ENCODE measurements around the gene GRXCR2.
"Not testable (repeated sequence)": the region's sequence is repeated elsewhere in the genome, so short reads cannot be mapped to it uniquely, and the experiment has no call there.

The GRXCR2 gene

GRCh38 chr5:145904743-145905142, 31.9 kb upstream of the GRXCR2 start:
- H3K36me3 ChIP-seq (ENCODE audit: insufficient read depth, insufficient read length, low read length): no peaks in the 10 kb centered on the region
- no peak overlapping the region for H3K4me3 ChIP-seq (ENCODE audit: insufficient read length, low read depth)
- H3K27me3 ChIP-seq (ENCODE audit: insufficient read depth, insufficient read length): no peaks in the 10 kb centered on the region
- no peaks in the 10 kb centered on the region for H3K4me1 ChIP-seq (ENCODE audit: insufficient read depth, insufficient read length)
- no peaks in the 10 kb centered on the region for H3K9me3 ChIP-seq (ENCODE audit: insufficient read depth, low read length)
- TF ChIP-seq YY1 (IDR thresholded peaks at IDR 0.05; ENCODE audit: insufficient read depth, insufficient read length) (no peak), SUZ12 (IDR thresholded peaks at IDR 0.05; ENCODE audit: extremely low read depth, insufficient read depth, insufficient read length) (no peak), ZNF274 (IDR thresholded peaks at IDR 0.05; ENCODE audit: low read depth, low read length) (no peak)
- DNase-seq (ENCODE audit: low read depth, low spot score): no peak
- no peak overlapping the region for H3K9ac ChIP-seq (ENCODE audit: insufficient read length, low read depth)

- Histone ChIP-seq H3K9me3 (ENCODE audit: insufficient read depth, low read length) (no peaks in the 10 kb centered on the region), H3K4me3 (ENCODE audit: insufficient read length, low read depth) (no peak overlapping the region), H3K27me3 (ENCODE audit: insufficient read depth, insufficient read length) (no peaks in the 10 kb centered on the region), H3K9ac (ENCODE audit: insufficient read length, low read depth) (no peak overlapping the region), H3K36me3 (ENCODE audit: insufficient read depth, insufficient read length, low read length) (no peaks in the 10 kb centered on the region), H3K4me1 (ENCODE audit: insufficient read depth, insufficient read length) (no peaks in the 10 kb centered on the region)
- DNase-seq (ENCODE audit: low read depth, low spot score): no peak
- TF ChIP-seq YY1 (IDR thresholded peaks at IDR 0.05; ENCODE audit: insufficient read depth, insufficient read length) (no peak), ZNF274 (IDR thresholded peaks at IDR 0.05; ENCODE audit: low read depth, low read length) (no peak), SUZ12 (IDR thresholded peaks at IDR 0.05; ENCODE audit: extremely low read depth, insufficient read depth, insufficient read length) (no peak)
Measured at GRCh38 chr5:145903867-145904266, 31.1 kb upstream of the GRXCR2 start.

- H3K4me3 ChIP-seq (ENCODE audit: insufficient read length, low read depth): no peak overlapping the region
- TF ChIP-seq YY1 (IDR thresholded peaks at IDR 0.05; ENCODE audit: insufficient read depth, insufficient read length) (no peak), ZNF274 (IDR thresholded peaks at IDR 0.05; ENCODE audit: low read depth, low read length) (no peak), SUZ12 (IDR thresholded peaks at IDR 0.05; ENCODE audit: extremely low read depth, insufficient read depth, insufficient read length) (no peak)
- no peaks in the 10 kb centered on the region for H3K4me1 ChIP-seq (ENCODE audit: insufficient read depth, insufficient read length)
- H3K36me3 ChIP-seq (ENCODE audit: insufficient read depth, insufficient read length, low read length): no peaks in the 10 kb centered on the region
- DNase-seq (ENCODE audit: low read depth, low spot score): no peak
- no peak overlapping the region for H3K9ac ChIP-seq (ENCODE audit: insufficient read length, low read depth)
- no peaks in the 10 kb centered on the region for H3K9me3 ChIP-seq (ENCODE audit: insufficient read depth, low read length)
- no peaks in the 10 kb centered on the region for H3K27me3 ChIP-seq (ENCODE audit: insufficient read depth, insufficient read length)
Measured at GRCh38 chr5:145903113-145903512, 30.3 kb upstream of the GRXCR2 start.

- no peak for DNase-seq (ENCODE audit: low read depth, low spot score)
- Histone ChIP-seq H3K4me1 (ENCODE audit: insufficient read depth, insufficient read length) (no peaks in the 10 kb centered on the region), H3K27me3 (ENCODE audit: insufficient read depth, insufficient read length) (no peaks in the 10 kb centered on the region), H3K4me3 (ENCODE audit: insufficient read length, low read depth) (no peak overlapping the region), H3K9me3 (ENCODE audit: insufficient read depth, low read length) (no peaks in the 10 kb centered on the region), H3K36me3 (ENCODE audit: insufficient read depth, insufficient read length, low read length) (no peaks in the 10 kb centered on the region), H3K9ac (ENCODE audit: insufficient read length, low read depth) (no peak overlapping the region)
- TF ChIP-seq ZNF274 (IDR thresholded peaks at IDR 0.05; ENCODE audit: low read depth, low read length): no peak
- TF ChIP-seq SUZ12 (IDR thresholded peaks at IDR 0.05; ENCODE audit: extremely low read depth, insufficient read depth, insufficient read length): no peak
- TF ChIP-seq YY1 (IDR thresholded peaks at IDR 0.05; ENCODE audit: insufficient read depth, insufficient read length): no peak
Measured at GRCh38 chr5:145902421-145902820, 29.6 kb upstream of the GRXCR2 start.

- H3K4me3 ChIP-seq (ENCODE audit: insufficient read length, low read depth): no peak overlapping the region
- no peaks in the 10 kb centered on the region for H3K36me3 ChIP-seq (ENCODE audit: insufficient read depth, insufficient read length, low read length)
- no peaks in the 10 kb centered on the region for H3K9me3 ChIP-seq (ENCODE audit: insufficient read depth, low read length)
- H3K9ac ChIP-seq (ENCODE audit: insufficient read length, low read depth): no peak overlapping the region
- H3K4me1 ChIP-seq (ENCODE audit: insufficient read depth, insufficient read length): no peaks in the 10 kb centered on the region
- no peaks in the 10 kb centered on the region for H3K27me3 ChIP-seq (ENCODE audit: insufficient read depth, insufficient read length)
- TF ChIP-seq SUZ12 (IDR thresholded peaks at IDR 0.05; ENCODE audit: extremely low read depth, insufficient read depth, insufficient read length): no peak
- TF ChIP-seq YY1 (IDR thresholded peaks at IDR 0.05; ENCODE audit: insufficient read depth, insufficient read length): no peak
- TF ChIP-seq ZNF274 (IDR thresholded peaks at IDR 0.05; ENCODE audit: low read depth, low read length): no peak
- no peak for DNase-seq (ENCODE audit: low read depth, low spot score)
Measured at GRCh38 chr5:145898171-145898570, 25.4 kb upstream of the GRXCR2 start.

- not testable (repeated sequence) for H3K27me3 ChIP-seq (ENCODE audit: insufficient read depth, insufficient read length); H3K36me3 ChIP-seq (ENCODE audit: insufficient read depth, insufficient read length, low read length); H3K9me3 ChIP-seq (ENCODE audit: insufficient read depth, low read length); H3K4me3 ChIP-seq (ENCODE audit: insufficient read length, low read depth); DNase-seq (ENCODE audit: low read depth, low spot score); H3K9ac ChIP-seq (ENCODE audit: insufficient read length, low read depth); H3K4me1 ChIP-seq (ENCODE audit: insufficient read depth, insufficient read length)
Measured at GRCh38 chr5:145891378-145891777, 18.6 kb upstream of the GRXCR2 start.

GRCh38 chr5:145889611-145890010, 16.8 kb upstream of the GRXCR2 start:
- peaks cover 10% of the 10 kb centered on the region for H3K9me3 ChIP-seq (ENCODE audit: insufficient read depth, low read length)
- no peak overlapping the region for H3K9ac ChIP-seq (ENCODE audit: insufficient read length, low read depth)
- DNase-seq (ENCODE audit: low read depth, low spot score): no peak
- no peak overlapping the region for H3K4me3 ChIP-seq (ENCODE audit: insufficient read length, low read depth)
- H3K36me3 ChIP-seq (ENCODE audit: insufficient read depth, insufficient read length, low read length): no peaks in the 10 kb centered on the region
- H3K4me1 ChIP-seq (ENCODE audit: insufficient read depth, insufficient read length): no peaks in the 10 kb centered on the region
- TF ChIP-seq SUZ12 (IDR thresholded peaks at IDR 0.05; ENCODE audit: extremely low read depth, insufficient read depth, insufficient read length): no peak
- TF ChIP-seq ZNF274 (IDR thresholded peaks at IDR 0.05; ENCODE audit: low read depth, low read length): no peak
- TF ChIP-seq YY1 (IDR thresholded peaks at IDR 0.05; ENCODE audit: insufficient read depth, insufficient read length): no peak
- no peaks in the 10 kb centered on the region for H3K27me3 ChIP-seq (ENCODE audit: insufficient read depth, insufficient read length)

All from NT2/D1 (cell line).